ENCODE measurements around the gene ATP5PO. TPM values are rescaled to one million over a fixed set of nuclear protein-coding genes. Genes with fewer than 3 reads are reported as not detected.

Gene ATP5PO
- total RNA-seq, 1 experiment from 2014 or later = 264 TPM

GRCh38 chr21:33878824-33879223 is 36.8 kb downstream of the ATP5PO start:
- TF ChIP-seq OVOL2 (CRISPR knock-in tag; IDR thresholded peaks at IDR 0.05; ENCODE audit: borderline replicate concordance) (no peak), ATF3 (CRISPR knock-in tag; conservative IDR thresholded peaks at IDR 0.05) (no peak), FOXJ3 (CRISPR knock-in tag; IDR thresholded peaks at IDR 0.05; ENCODE audit: borderline replicate concordance) (no peak), NR1H2 (CRISPR knock-in tag; IDR thresholded peaks at IDR 0.05) (no peak), CREB1 (CRISPR knock-in tag; IDR thresholded peaks at IDR 0.05) (no peak), ARID4B (CRISPR knock-in tag; IDR thresholded peaks at IDR 0.05; ENCODE audit: borderline replicate concordance) (no peak)
- ChIA-PET POLR2A (no interaction called here), CTCF (interaction anchor here (0.6 kb wide), 1 partner anchor 17 kb away, joined by 3 read pairs; no protein-coding TSS in a partner anchor)
- Mint-ChIP-seq H3K4me3 (no peak overlapping the region), H3K9me3 (no peaks in the 10 kb centered on the region), H3K4me1 (0 out of 2 replicates have a peak, but pooled peaks cover 4% of the 10 kb centered on the region), H3K36me3 (no peaks in the 10 kb centered on the region), H3K27me3 (ENCODE audit: low read depth) (no peaks in the 10 kb centered on the region; the same call in 1 of the 2 replicates), H3K27ac (no peak overlapping the region)
- no peak for DNase-seq (ENCODE audit: low spot score)
- no peak for ATAC-seq

GRCh38 chr21:33875026-33875695 is 40.4 kb downstream of the ATP5PO start:
- ATAC-seq (no peak), DNase-seq (ENCODE audit: low spot score) (no peak)
- TF ChIP-seq CREM (CRISPR knock-in tag; IDR thresholded peaks at IDR 0.05) = no peak
- TF ChIP-seq ZNF281 (CRISPR knock-in tag; IDR thresholded peaks at IDR 0.05) = no peak
- TF ChIP-seq JAZF1 (CRISPR knock-in tag; IDR thresholded peaks at IDR 0.05) = no peak
- no peak for TF ChIP-seq GABPB1 (CRISPR knock-in tag; IDR thresholded peaks at IDR 0.05)
- TF ChIP-seq RELA (CRISPR knock-in tag; IDR thresholded peaks at IDR 0.05; ENCODE audit: borderline replicate concordance) = no peak
- TF ChIP-seq NFYB (CRISPR knock-in tag; conservative IDR thresholded peaks at IDR 0.05; ENCODE audit: low read depth) = no peak
- TF ChIP-seq ERG (CRISPR knock-in tag; IDR thresholded peaks at IDR 0.05) = no peak
- no peak for TF ChIP-seq NR2C2 (CRISPR knock-in tag; IDR thresholded peaks at IDR 0.05)
- H3K27me3 Mint-ChIP-seq (ENCODE audit: low read depth) = no peaks in the 10 kb centered on the region
- no peaks in the 10 kb centered on the region for H3K9me3 Mint-ChIP-seq
- H3K4me3 Mint-ChIP-seq = no peak overlapping the region
- ChIA-PET POLR2A (interaction anchor here (0.5 to 0.6 kb wide), 2 partner anchors 8 to 9 kb away, joined by 3 to 4 read pairs; no protein-coding TSS in a partner anchor), CTCF (interaction anchor here (0.6 kb wide), 1 partner anchor 13 kb away, joined by 3 read pairs; no protein-coding TSS in a partner anchor)
- H3K27ac Mint-ChIP-seq = no peak overlapping the region
- no peaks in the 10 kb centered on the region for H3K36me3 Mint-ChIP-seq
- H3K4me1 Mint-ChIP-seq = no peaks in the 10 kb centered on the region

Data from WTC11 (cell line).